GM18511 (cell line): Measurements from ENCODE around the gene DRD3.

ENCODE experiments used
- ATAC-seq: cut with Tn5 transposase; IDR thresholded peaks from one replicate; pipeline ENCODE4 v1.9.1; 2021; ENCODE audit warnings: mild to moderate bottlenecking, moderate library complexity; ENCODE audit not compliant: unreplicated experiment

DRD3 gene

DNA sequence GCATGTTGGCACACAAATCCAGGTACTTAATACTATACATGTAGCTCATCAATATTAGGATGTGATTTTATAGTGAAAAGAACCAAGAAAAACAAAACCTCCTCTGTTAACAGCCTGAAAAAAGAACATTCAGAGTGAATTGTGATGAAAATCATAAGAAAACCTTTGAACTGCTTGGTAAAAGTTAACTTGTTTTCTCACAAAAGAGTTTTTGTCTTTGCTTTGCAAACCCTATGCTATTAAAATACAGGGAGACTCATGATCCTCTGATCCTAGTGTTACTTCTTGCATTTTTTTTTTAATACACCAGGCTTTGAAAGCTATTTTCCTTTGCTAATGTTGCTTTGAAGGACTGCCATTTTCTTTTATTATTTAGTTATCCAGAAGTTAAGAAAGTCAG, 98.7 kb downstream of the DRD3 start:
- ATAC-seq = no peak

DNA sequence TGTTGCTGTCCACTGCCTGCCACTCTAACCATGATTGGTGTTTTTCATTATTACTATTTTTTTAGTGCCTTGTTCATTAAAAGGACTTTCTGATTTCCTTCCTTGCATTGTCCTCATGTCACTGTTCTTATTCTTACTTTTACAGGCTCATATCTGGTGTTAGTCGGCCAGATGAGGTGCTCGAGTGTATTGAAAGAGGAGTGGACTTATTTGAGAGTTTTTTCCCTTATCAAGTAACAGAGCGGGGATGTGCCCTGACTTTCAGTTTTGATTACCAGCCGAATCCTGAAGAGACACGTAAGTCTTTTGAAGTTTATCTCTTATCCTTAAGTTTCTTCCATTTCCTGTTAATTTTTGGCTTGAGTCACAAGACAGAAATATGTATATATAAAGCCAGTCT, 99.1 kb downstream of the DRD3 start:
- ATAC-seq = no peak

DNA sequence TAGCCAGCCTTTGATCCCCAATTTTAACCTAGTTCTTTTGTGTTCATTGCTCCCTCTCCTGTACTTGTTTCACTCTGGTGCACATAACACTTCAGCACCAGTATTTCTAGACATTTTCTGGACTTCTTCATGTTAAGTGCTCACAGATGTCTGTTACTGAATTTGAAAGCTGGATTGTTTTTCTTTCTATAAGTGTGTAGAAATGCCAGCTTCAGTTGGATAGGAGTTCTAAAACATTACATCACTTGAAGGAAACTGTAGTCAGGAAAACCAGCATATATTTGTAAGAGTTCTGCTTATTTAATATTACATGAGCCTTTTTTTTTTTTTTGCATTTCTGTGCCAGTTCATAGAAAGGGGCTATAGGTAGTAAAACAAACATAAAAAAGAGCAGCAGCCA, 100.7 kb downstream of the DRD3 start:
- ATAC-seq = no peak
